Transverse colon (tissue), 3 donors: Measurements from ENCODE around the gene PRM2.

ENCODE experiments used
- EP300 ChIP-seq: sonication (generic); formaldehyde crosslinking; IDR thresholded peaks from one replicate; pipeline ENCODE4 v1.6.1; 2017; ENCODE audit warnings: antibody characterized with exemption, low read depth
- POLR2A ChIP-seq: fragments of 450-650 bp; IDR thresholded peaks from one replicate; pipeline ENCODE4 v1.6.1; 2016; ENCODE audit warnings: antibody characterized with exemption, mild to moderate bottlenecking, moderate library complexity
- TF ChIP-seq, protein P1 (sequence below), 5 experiments: fragments of 200-600 bp in 3 of 5; fragments of 450-650 bp in 2 of 5; sonication (generic) in 3 of 5; IDR thresholded peaks; 1 replicate in 2 of 5; 2 replicates in 3 of 5; pipeline ENCODE4 v1.5.1; 2016 to 2017; ENCODE audit warnings: antibody characterized with exemption in 5 of 5, inconsistent platforms in 3 of 5, mild to moderate bottlenecking in 2 of 5, moderate library complexity in 1 of 5

DNA sequence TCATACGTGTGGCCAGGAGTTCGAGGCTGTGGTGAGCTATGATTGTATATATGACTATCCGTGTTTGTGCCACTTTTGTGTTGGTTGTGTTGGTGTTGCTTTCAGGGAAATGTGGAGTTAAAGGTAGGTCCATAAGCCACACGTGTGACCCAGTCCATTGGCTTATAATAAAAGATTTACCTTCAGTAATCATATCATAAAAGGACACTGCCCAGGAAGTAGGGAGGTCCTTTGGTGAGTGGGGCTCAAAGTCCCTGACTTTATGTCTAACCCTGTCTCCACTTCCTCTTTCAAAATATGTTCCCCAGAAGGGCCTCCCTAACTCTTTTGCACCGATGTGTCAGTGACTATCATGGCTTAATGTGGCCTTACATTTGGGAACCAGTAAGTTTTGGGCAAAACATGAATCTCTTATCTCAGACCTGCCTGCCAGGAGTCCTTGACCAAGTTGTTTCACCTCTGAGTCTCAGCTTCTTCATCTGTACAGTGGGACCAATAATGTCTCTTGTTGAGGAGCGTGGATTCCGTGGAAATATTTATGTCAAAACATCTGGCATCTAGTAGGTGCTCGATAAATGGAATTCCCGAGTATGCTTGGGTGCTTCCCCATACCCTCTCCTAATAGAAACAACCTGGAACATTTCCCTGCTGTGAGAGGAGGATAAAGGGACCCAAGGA lies 12.0 kb downstream of the PRM2 start:
- TF ChIP-seq POLR2A = no peak
- no peak for TF ChIP-seq EP300
- TF ChIP-seq, protein P1, sequence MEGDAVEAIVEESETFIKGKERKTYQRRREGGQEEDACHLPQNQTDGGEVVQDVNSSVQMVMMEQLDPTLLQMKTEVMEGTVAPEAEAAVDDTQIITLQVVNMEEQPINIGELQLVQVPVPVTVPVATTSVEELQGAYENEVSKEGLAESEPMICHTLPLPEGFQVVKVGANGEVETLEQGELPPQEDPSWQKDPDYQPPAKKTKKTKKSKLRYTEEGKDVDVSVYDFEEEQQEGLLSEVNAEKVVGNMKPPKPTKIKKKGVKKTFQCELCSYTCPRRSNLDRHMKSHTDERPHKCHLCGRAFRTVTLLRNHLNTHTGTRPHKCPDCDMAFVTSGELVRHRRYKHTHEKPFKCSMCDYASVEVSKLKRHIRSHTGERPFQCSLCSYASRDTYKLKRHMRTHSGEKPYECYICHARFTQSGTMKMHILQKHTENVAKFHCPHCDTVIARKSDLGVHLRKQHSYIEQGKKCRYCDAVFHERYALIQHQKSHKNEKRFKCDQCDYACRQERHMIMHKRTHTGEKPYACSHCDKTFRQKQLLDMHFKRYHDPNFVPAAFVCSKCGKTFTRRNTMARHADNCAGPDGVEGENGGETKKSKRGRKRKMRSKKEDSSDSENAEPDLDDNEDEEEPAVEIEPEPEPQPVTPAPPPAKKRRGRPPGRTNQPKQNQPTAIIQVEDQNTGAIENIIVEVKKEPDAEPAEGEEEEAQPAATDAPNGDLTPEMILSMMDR (IDR thresholded peaks at IDR 0.05) = no peak
